Activated CD8-positive, alpha-beta memory T cell treated with anti-CD3 and anti-CD28 coated beads for 24 hours (primary cell): ENCODE results near the gene OR2W3.
A peak's percentile ranks its signal among the peaks of the same experiment; 100 is the strongest.

Source experiments
- DNase-seq: peaks from one replicate; pipeline ENCODE4 v3.0.0-alpha.2; 2020

The OR2W3 gene

DNA sequence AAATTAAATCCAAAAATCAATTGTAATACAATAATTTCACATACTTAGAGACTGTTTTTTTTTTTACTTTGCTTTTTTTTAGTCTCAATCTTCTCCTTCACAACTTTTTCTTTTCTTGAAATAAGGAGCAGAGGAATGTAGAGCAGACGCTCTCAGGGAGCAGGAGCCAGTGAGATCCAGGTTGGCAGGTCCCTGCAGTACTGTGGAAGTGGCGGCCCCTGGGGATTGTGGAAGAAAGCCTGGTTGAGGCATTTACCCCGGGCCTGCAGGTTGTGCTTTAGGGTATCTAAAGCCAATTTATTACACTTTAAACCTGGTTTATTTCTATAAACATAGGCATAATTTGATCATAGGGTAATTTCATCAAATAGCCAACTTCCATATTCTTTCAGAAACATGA lies 28.6 kb downstream of the OR2W3 start:
- DNase-seq = no peak

GRCh38 chr1:247924868-247925267 lies 29.5 kb downstream of the OR2W3 start, which contains the start of gene OR2AJ1:
OR2AJ1 (plus strand) TSS chr1:247924889; CDS start chr1:247933769, 8,880 bp downstream.
- no peak for DNase-seq

DNA sequence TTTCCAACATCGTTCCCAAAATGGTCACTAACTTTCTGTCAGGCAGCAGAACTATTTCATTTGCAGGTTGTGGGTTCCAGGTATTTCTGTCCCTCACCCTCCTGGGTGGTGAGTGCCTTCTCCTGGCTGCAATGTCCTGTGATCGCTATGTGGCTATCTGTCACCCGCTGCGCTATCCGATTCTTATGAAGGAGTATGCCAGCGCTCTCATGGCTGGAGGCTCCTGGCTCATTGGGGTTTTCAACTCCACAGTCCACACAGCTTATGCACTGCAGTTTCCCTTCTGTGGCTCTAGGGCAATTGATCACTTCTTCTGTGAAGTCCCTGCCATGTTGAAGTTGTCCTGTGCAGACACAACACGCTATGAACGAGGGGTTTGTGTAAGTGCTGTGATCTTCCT lies 38.6 kb downstream of the OR2W3 start:
- no peak for DNase-seq

DNA sequence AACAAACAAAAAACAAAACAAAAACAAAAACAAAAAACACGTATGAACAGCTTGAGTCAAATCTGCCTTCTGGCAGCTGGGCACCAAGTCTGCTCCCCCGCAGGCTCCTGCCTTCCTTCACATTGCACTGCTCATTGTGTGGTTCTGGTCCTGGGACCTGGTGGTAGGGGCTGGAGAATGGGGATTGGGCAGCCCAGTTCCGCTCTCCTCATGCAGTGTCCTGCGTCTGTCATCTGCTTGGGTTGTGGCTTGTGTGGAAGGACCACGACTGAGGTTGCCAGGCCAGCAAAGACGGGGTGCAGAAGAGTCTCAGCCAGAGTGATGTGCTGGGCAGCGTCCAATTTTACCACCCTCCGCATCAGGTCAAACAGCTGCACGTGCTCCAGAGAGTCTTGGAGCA lies 40.4 kb downstream of the OR2W3 start:
- no peak for DNase-seq

DNA sequence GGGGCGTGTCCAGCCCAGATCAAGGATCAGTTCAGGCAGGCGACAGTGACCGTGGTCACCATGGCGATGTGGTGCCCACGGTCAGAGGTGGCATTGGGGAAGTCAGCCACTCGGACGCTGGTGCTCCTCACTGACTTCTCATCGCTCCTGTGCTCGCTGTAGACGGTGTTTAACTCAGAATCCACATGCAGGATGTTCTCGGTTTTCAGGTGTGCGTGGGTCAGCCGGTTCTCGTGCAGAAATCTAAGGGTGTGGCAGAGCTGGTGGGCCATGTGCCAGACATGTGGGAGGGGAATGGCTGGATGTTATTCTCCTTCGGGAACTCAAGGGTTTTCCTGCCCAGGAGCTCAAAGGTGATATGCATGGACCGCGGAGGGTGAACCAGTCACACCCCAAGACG lies 41.0 kb downstream of the OR2W3 start:
- no peak for DNase-seq

- DNase-seq = peak; percentile 96
Observed at GRCh38 chr1:247936965-247937734, 41.8 kb downstream of the OR2W3 start.

DNA sequence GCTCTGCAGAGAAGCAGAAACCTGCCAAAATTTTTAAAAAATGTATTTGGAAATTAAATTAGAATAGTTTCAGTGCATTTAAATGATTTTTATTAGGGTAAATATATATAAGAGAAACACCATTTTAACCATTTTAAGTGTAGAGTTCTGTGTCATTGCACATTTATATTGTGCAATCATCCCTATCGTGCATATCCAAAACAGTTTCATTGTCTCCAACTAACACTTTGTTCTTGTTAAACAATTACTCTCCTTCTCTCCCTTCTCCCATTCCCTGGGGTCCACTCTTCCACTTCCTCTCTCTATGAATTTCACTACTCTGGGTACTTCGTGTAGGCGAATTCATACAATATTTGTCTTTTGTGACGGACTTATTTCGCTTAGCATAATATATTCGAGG lies 47.2 kb downstream of the OR2W3 start:
- no peak for DNase-seq
